ENCODE data around the gene CFAP299.

- TF ChIP-seq, protein P1, sequence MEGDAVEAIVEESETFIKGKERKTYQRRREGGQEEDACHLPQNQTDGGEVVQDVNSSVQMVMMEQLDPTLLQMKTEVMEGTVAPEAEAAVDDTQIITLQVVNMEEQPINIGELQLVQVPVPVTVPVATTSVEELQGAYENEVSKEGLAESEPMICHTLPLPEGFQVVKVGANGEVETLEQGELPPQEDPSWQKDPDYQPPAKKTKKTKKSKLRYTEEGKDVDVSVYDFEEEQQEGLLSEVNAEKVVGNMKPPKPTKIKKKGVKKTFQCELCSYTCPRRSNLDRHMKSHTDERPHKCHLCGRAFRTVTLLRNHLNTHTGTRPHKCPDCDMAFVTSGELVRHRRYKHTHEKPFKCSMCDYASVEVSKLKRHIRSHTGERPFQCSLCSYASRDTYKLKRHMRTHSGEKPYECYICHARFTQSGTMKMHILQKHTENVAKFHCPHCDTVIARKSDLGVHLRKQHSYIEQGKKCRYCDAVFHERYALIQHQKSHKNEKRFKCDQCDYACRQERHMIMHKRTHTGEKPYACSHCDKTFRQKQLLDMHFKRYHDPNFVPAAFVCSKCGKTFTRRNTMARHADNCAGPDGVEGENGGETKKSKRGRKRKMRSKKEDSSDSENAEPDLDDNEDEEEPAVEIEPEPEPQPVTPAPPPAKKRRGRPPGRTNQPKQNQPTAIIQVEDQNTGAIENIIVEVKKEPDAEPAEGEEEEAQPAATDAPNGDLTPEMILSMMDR (conservative IDR thresholded peaks at IDR 0.05; ENCODE audit: low read depth, low read length): no peak
- TF ChIP-seq EZH2 (IDR thresholded peaks at IDR 0.05; ENCODE audit: borderline replicate concordance, low read depth, low read length, poor library complexity, severe bottlenecking): no peak
Observed at GRCh38 chr4:80732010-80732409, 396.5 kb downstream of the CFAP299 start.
